D721Med (cell line): Measurements from ENCODE around the gene PET100.

Experiments
- DNase-seq: peaks from one replicate; pipeline ENCODE4 v3.0.0; 2011; ENCODE audit warnings: low spot score; ENCODE audit not compliant: insufficient read length
- FAIRE-seq: peaks from 2 replicates; lab custom pipeline; 2011; peaks lifted over from hg19 to GRCh38; lab: Jason Lieb, UNC
- TF ChIP-seq, protein P1 (sequence below): IDR thresholded peaks from 2 replicates; pipeline ENCODE4 v1.5.1; 2012; ENCODE audit warnings: mild to moderate bottlenecking, control low read depth; ENCODE audit not compliant: insufficient read depth; ENCODE audit errors: missing control alignments

PET100 gene

DNA sequence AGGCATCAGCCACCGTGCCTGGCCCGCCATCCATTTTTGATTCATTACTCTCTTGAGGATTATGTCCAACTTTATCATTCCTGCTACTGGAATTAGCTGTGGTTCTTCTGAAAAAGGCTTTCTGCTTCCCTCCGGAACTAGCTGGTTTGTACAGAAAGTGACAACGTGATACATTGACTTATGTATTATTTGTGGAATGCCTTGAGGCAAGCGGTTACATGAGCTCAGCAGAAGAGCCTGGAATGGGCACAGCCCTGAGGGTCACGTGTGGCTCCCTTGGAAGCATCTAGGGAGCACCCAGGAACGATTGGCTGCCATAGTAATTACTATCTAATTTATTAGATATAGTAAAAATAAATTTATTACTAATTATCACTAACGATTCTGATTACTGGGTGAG is 24.8 kb downstream of the PET100 start:
- TF ChIP-seq, protein P1, sequence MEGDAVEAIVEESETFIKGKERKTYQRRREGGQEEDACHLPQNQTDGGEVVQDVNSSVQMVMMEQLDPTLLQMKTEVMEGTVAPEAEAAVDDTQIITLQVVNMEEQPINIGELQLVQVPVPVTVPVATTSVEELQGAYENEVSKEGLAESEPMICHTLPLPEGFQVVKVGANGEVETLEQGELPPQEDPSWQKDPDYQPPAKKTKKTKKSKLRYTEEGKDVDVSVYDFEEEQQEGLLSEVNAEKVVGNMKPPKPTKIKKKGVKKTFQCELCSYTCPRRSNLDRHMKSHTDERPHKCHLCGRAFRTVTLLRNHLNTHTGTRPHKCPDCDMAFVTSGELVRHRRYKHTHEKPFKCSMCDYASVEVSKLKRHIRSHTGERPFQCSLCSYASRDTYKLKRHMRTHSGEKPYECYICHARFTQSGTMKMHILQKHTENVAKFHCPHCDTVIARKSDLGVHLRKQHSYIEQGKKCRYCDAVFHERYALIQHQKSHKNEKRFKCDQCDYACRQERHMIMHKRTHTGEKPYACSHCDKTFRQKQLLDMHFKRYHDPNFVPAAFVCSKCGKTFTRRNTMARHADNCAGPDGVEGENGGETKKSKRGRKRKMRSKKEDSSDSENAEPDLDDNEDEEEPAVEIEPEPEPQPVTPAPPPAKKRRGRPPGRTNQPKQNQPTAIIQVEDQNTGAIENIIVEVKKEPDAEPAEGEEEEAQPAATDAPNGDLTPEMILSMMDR = no peak
- DNase-seq (no peak), FAIRE-seq (no peak)

DNA sequence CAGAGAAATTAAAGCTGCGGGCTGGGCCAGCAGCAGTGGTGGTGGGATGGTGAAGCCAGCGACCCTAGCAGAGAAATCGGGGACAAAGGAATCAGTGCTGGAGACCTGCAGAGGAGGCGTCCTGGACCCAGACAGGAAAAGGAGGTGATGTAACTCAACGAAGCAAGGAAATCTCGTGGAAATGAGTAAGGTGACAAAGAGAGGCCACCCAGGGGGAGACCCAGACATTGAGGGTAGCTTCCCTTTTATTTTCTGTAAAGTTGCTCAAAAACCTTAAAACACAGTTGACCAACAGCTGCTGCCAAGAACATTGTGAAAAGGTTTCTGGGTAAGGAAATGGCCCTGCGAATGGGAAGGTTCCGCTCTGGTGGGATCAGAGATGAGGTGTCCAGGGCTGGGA is 26.0 kb downstream of the PET100 start:
- FAIRE-seq (no peak), DNase-seq (no peak)
- TF ChIP-seq, protein P1 = no peak

DNA sequence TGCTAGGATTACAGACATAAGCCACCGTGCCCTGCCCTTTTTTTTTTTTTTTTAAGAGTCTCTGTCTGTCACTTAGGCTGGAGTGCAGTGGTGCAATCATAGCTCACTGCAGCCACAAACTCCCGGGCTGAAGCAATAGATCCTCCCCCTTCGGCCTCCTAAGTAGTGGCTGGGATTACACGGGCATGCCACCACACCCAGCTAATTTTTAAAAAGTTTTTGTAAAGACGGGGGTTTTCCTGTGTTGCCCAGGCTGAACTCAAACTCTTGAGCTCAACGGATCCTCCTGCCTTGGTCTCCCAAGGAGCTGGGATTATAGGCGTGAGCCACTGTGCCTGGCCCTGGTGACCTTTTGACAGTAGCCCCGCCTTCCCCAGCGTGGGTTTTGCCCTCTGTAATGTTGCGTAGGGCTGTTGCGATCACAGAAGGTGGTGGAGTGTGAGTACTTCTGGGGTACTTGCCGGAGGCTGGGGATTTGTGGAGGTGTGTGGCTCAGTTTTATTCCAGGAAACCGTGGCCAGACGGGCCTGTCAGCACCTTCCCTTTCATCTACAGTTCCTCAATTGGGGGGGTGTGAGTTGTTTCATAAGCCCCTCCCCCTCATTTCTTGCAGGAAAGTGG is 27.6 kb downstream of the PET100 start:
- TF ChIP-seq, protein P1 = no peak
- DNase-seq (no peak), FAIRE-seq (no peak)

DNA sequence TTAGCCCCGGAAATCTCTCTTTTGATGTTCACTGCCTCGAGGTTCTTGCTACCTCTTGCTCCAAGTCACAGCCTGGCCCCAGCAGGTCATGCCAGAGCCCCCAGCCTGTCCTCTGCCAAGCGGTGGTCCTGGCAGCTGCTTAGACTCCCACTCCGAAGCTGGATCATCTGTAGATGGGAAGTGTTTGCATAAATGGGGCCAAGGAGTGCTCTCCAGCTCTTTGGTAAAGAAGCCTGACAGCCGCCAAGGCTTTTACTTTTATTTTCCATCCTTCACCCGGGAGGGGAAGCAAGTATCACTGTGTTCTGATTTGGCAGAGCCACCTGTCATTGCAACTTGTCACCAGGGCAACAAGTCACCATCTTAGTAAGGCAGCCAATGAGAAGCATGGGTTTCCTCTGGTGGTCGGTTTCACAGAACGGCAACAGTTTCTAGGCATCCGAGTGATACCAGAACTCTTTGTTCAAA is 28.7 kb downstream of the PET100 start:
- no peak for DNase-seq
- TF ChIP-seq, protein P1 = no peak
- FAIRE-seq = no peak

DNA sequence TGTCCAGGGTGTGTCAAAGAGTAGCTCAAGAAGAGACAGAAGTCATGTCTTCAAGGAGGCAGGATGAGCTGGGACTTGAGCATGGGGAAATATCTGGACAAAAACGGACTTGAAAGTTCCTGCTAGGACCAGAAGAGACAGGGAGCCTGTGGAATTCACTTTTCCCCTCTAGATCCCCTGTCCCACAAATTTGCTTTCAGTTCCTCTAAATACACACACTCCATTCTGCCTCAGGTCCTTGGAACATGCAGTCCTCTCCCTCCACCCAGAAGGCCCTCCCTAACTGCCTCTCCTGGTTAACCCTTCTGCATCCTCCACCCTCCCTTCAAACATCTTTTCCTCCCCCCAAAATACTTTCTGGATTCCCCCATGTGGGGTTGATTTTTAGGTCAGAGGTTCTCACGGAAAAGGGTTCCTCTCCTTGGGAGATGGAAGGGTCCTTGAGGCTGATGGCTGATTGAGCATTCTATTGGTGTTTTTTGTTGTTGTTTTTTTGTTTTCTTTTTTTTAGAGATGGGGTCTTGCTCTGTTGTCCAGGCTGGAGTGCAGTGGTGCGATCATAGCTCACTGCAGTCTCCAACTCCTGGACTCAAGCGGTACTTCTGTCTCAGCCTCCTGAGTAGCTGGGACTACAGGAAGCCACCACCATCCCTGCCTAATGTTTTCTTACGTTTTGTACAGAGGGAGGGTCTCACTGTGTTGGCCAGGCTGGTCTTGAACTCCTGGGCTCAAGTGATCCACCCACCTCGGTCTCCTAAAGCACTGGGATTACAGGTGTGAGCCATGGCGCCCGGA is 32.3 kb downstream of the PET100 start:
- FAIRE-seq = no peak
- DNase-seq = no peak
- TF ChIP-seq, protein P1 = no peak

DNA sequence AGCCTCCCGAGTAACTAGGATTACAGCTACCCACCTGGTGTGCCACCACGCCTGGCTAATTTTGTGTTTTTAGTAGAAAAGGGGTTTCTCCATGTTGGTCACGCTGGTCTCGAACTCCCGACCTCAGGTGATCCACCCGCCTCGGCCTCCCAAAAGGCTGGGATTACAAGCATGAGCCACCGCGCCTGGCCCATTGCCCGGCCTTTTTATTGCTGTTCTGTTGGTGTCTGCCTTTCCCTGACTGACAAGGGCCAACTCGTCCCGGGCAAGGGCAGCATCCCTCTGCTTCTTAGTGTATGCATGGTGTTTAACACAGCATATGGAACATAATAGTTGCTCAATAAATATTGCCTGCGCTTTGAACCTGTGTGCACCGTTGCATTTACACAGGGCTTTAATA is 33.1 kb downstream of the PET100 start:
- DNase-seq (no peak), FAIRE-seq (no peak)
- TF ChIP-seq, protein P1 = no peak

DNA sequence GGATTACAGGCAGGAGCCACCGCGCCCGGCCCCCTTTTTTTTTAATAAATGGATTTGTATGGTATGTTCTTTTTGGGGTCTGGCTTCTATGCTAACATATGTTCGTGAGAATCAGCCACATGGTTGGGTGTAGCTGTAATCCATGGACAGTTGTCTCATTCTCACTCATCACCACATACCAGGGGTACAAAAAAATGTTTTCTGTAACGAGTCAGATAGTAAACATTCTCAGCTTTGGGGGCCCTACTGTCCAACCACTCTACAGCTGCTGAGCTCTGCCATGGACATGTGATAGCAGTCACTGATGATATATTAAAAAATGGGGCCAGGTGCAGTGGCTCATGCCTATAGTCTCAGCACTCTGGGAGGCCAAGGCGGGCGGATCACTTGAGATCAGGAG is 34.1 kb downstream of the PET100 start:
- no peak for DNase-seq
- TF ChIP-seq, protein P1 = no peak
- FAIRE-seq = no peak
